Colonic mucosa (tissue), 4 donors: Measurements from ENCODE around the gene FSHR. TPM values are rescaled to one million over a fixed set of nuclear protein-coding genes. Genes with fewer than 3 reads are reported as not detected.

Source experiments
- DNase-seq: peaks from one replicate; pipeline ENCODE4 v3.0.0-alpha.2; 2020
- H3K27ac ChIP-seq: fragments of 200-600 bp; one replicate; pipeline ENCODE4 v1.8.0; 2021
- H3K27me3 ChIP-seq: fragments of 200-600 bp; one replicate; pipeline ENCODE4 v1.8.0; 2021
- H3K36me3 ChIP-seq: fragments of 200-600 bp; one replicate; pipeline ENCODE4 v1.8.0; 2021
- H3K4me1 ChIP-seq: fragments of 200-600 bp; one replicate; pipeline ENCODE4 v1.8.0; 2021; ENCODE audit warnings: mild to moderate bottlenecking
- H3K4me3 ChIP-seq: fragments of 200-600 bp; one replicate; pipeline ENCODE4 v1.8.0; 2021
- H3K9ac ChIP-seq, 2 donors: one replicate each; pipeline ENCODE4 v1.7.0; 2013; ENCODE audit warnings: control low read depth in 2 of 2, low read depth in 2 of 2, low read length in 2 of 2
- H3K9me3 ChIP-seq: fragments of 200-600 bp; one replicate; pipeline ENCODE4 v1.8.0; 2021
- intact Hi-C: fragments of 100-400 bp; cut with DNase I; formaldehyde crosslinking; loops from one replicate; pipeline ENCODE4 v1.14.1; 2022
- total RNA-seq, 2 donors: library from RNA; stranded (reverse); fragmentation: NEBNext Ultra II Directional in 1 of 2; extraction: Animal tissue kit (Norgen Biotek cat#: 25700) in 1 of 2; gene quantifications; one replicate each; pipeline ENCODE4 v1.2.1, GENCODE V29; 2021
- TF ChIP-seq, protein P1 (sequence below): fragments of 200-600 bp; IDR thresholded peaks from one replicate; pipeline ENCODE4 v1.8.0; 2022; ENCODE audit warnings: antibody characterized with exemption, mild to moderate bottlenecking
- donor health status: healthy.
- donor health status: DM: no; HTN: no; CAD: no.
- donor health status: DM: no; HTN: no; CAD: no.

FSHR gene
- total RNA-seq, 2 donors from 2014 or later, result not detected

DNA sequence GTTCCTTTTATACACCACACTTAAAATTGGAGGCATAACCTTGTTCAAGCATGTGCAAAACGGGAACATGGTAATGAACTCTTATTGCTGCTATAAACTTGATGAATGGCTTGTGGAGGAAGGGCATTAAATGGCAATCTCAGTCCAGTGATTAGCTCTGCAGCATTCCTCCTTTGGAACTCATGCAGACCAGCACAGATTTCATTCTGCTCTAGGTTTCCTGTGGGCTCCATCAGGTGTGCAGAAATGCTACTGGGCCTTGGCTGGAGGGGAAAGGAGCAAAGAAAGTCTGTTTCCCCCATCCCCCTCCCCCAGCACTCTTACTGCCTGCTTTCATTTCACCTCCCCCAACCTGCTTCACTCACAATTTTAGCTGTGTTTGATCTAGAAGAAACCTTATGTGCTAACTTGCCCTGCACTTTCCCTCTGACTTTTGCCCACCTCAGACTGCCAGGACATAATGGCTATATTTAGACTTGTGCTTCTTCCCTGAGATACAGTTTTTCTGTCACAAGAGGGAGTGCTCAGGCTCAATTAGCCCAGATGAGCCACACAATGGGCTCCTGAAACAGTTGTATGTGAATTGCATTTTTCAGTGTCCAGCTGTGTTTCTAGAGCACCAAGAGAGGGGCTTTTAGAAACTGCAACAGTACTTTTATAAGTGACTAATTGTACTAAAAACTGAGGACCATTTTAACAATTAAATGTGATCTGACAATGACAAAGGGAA is 109.8 kb downstream of the FSHR start:
- no peaks in the 10 kb centered on the region for H3K36me3 ChIP-seq
- H3K4me3 ChIP-seq, result no peak overlapping the region
- intact Hi-C loops, result no loop called here
- no peaks in the 10 kb centered on the region for H3K9me3 ChIP-seq
- no peaks in the 10 kb centered on the region for H3K4me1 ChIP-seq
- no peak for DNase-seq
- TF ChIP-seq, protein P1, sequence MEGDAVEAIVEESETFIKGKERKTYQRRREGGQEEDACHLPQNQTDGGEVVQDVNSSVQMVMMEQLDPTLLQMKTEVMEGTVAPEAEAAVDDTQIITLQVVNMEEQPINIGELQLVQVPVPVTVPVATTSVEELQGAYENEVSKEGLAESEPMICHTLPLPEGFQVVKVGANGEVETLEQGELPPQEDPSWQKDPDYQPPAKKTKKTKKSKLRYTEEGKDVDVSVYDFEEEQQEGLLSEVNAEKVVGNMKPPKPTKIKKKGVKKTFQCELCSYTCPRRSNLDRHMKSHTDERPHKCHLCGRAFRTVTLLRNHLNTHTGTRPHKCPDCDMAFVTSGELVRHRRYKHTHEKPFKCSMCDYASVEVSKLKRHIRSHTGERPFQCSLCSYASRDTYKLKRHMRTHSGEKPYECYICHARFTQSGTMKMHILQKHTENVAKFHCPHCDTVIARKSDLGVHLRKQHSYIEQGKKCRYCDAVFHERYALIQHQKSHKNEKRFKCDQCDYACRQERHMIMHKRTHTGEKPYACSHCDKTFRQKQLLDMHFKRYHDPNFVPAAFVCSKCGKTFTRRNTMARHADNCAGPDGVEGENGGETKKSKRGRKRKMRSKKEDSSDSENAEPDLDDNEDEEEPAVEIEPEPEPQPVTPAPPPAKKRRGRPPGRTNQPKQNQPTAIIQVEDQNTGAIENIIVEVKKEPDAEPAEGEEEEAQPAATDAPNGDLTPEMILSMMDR, result no peak
- H3K9ac ChIP-seq, result no peak overlapping the region
- no peak overlapping the region for H3K27ac ChIP-seq
- H3K27me3 ChIP-seq, result no peaks in the 10 kb centered on the region

DNA sequence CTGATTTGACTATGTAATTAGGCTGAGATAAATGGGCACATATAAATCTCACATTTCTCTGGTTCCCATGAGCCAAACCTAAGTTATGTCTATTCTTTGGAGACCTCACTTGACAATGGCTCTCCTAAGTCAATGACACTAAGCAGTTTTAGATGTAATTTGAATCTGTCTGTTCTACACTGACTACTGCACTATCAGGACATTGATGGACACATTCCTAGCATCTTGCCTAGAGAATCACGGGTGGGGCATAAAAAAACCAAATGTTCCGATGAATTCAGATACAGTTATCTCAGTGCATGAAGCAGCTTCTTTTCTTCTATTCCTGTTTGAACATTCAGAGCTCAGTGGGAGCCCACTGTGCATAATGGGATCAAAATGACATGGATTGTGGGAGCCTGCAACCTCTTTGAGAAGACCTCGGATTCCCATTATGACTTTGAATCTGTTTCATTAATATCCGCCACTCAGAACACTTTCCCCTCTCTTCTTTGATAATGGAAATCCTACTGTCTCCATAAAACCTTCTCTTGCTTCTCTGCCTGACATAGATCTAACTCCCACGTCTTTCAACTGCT is 110.8 kb downstream of the FSHR start:
- intact Hi-C loops, result no loop called here
- H3K9ac ChIP-seq, result no peak overlapping the region
- no peaks in the 10 kb centered on the region for H3K36me3 ChIP-seq
- no peak overlapping the region for H3K4me3 ChIP-seq
- no peaks in the 10 kb centered on the region for H3K27me3 ChIP-seq
- no peaks in the 10 kb centered on the region for H3K4me1 ChIP-seq
- no peak for DNase-seq
- H3K27ac ChIP-seq, result no peak overlapping the region
- H3K9me3 ChIP-seq, result no peaks in the 10 kb centered on the region
- TF ChIP-seq, protein P1, result no peak

DNA sequence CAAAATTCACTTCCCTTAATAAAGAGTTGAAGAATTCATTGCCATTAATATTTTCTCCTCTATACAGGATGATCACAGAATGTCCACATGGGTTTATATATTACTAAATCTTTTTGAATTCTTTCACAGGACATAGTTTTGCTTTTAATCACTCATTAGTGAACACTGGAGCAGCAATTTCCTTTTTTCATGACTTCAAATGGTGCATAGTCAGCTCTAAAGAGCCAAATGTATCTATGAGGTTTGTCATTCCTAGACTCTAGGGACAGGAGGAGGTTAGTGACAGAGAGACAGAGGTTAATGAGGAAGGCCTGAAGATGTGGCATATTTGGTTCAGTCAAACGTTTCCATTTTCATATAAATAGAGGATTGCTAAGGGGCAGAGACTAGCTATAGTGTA is 111.8 kb downstream of the FSHR start:
- H3K36me3 ChIP-seq, result no peaks in the 10 kb centered on the region
- no peaks in the 10 kb centered on the region for H3K27me3 ChIP-seq
- H3K4me3 ChIP-seq, result no peak overlapping the region
- no peak overlapping the region for H3K27ac ChIP-seq
- intact Hi-C loops, result no loop called here
- H3K4me1 ChIP-seq, result no peaks in the 10 kb centered on the region
- no peaks in the 10 kb centered on the region for H3K9me3 ChIP-seq
- H3K9ac ChIP-seq, result no peak overlapping the region
- TF ChIP-seq, protein P1, result no peak
- no peak for DNase-seq

DNA sequence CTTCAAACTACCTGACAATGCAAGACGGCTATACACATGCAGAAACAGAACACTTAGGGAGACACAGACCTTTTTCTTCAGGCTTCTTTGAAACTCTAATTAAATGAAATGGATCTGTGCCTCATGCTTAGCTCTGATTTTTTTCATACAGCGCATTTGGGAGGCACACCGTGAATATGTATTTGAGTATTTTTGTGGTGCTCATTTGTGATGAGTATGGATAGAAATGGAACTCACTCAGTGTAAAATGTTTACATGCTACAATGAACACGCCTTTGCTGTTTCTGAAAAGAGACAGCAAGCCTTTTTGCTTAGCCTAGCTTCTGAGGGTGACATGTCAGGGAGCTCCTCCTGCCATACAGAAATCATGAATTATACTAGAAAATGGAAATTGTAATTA is 113.3 kb downstream of the FSHR start:
- no peak for DNase-seq
- intact Hi-C loops, result no loop called here
- no peaks in the 10 kb centered on the region for H3K27me3 ChIP-seq
- H3K4me3 ChIP-seq, result no peak overlapping the region
- no peaks in the 10 kb centered on the region for H3K9me3 ChIP-seq
- TF ChIP-seq, protein P1, result no peak
- H3K36me3 ChIP-seq, result no peaks in the 10 kb centered on the region
- no peaks in the 10 kb centered on the region for H3K4me1 ChIP-seq
- no peak overlapping the region for H3K27ac ChIP-seq
- H3K9ac ChIP-seq, result no peak overlapping the region

DNA sequence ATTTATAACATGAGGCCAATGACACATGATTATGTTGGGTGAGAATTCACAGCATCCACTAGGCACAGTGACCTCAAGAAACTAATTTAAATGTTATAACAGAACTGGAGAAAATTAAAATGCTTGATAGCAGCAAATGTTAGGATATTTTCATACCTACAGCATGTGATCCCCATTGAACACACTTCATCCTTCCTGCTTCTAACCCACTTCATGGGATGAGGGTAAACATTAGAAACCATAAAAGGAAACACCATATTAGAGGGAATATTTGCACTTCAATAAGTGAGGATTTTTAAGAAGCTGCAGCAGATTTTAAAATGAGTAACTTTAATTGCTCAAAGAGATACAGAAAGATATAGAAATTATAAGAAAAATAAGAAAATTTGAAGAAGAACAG is 117.1 kb downstream of the FSHR start:
- Histone ChIP-seq H3K27me3 (no peaks in the 10 kb centered on the region), H3K4me1 (no peaks in the 10 kb centered on the region), H3K27ac (no peak overlapping the region), H3K4me3 (no peak overlapping the region), H3K9me3 (no peaks in the 10 kb centered on the region), H3K9ac (no peak overlapping the region), H3K36me3 (no peaks in the 10 kb centered on the region)
- no peak for DNase-seq
- intact Hi-C loops, result no loop called here
- TF ChIP-seq, protein P1, result no peak
